ENCODE data around the gene SRGN. TPM values are rescaled to one million over a fixed set of nuclear protein-coding genes. Genes with fewer than 3 reads are reported as not detected.
A peak's percentile ranks its signal among the peaks of the same experiment; 100 is the strongest.

SRGN gene
- total RNA-seq, 6 experiments from 2014 or later = 128 to 471 (median 424) TPM

- Mint-ChIP-seq H3K4me1 (ENCODE audit: low read depth) (peaks cover 59% of the 10 kb centered on the region), H3K27me3 (ENCODE audit: insufficient read depth) (peaks cover 9% of the 10 kb centered on the region; the same call in 1 of the 2 replicates), H3K36me3 (ENCODE audit: low read depth) (peaks cover 4% of the 10 kb centered on the region; the same call in 1 of the 2 replicates), H3K9me3 (no peaks in the 10 kb centered on the region), H3K27ac (peak overlapping the region; percentile 93), H3K4me3 (no peak overlapping the region)
- no peak for DNase-seq
- TF ChIP-seq CTCF (IDR thresholded peaks at IDR 0.05) = no peak
Measured at GRCh38 chr10:69062901-69063300, 25.0 kb upstream of the SRGN start.

GRCh38 chr10:69064762-69065328 lies 23.1 kb upstream of the SRGN start:
- Mint-ChIP-seq H3K4me1 (ENCODE audit: low read depth) (peaks cover 52% of the 10 kb centered on the region), H3K36me3 (ENCODE audit: low read depth) (peaks cover 4% of the 10 kb centered on the region; the same call in 1 of the 2 replicates), H3K27ac (peak overlapping the region; percentile 96; the same call in 1 of the 2 replicates), H3K9me3 (no peaks in the 10 kb centered on the region), H3K27me3 (ENCODE audit: insufficient read depth) (peaks cover 9% of the 10 kb centered on the region; the same call in 1 of the 2 replicates), H3K4me3 (no peak overlapping the region)
- TF ChIP-seq CTCF (IDR thresholded peaks at IDR 0.05) = no peak
- no peak for DNase-seq

- Mint-ChIP-seq H3K36me3 (ENCODE audit: low read depth) (peaks cover 4% of the 10 kb centered on the region; the same call in 1 of the 2 replicates), H3K9me3 (no peaks in the 10 kb centered on the region), H3K27me3 (ENCODE audit: insufficient read depth) (peaks cover 9% of the 10 kb centered on the region; the same call in 1 of the 2 replicates), H3K4me1 (ENCODE audit: low read depth) (peaks cover 52% of the 10 kb centered on the region), H3K4me3 (peak overlapping the region; percentile 48; the same call in 1 of the 2 replicates), H3K27ac (peak overlapping the region; percentile 96)
- TF ChIP-seq CTCF (IDR thresholded peaks at IDR 0.05) = no peak
- peak; percentile 42 for DNase-seq
Measured at GRCh38 chr10:69065406-69066361, 22.2 kb upstream of the SRGN start.

GRCh38 chr10:69067189-69067588 lies 20.7 kb upstream of the SRGN start:
- no peak for TF ChIP-seq CTCF (IDR thresholded peaks at IDR 0.05)
- peaks cover 4% of the 10 kb centered on the region; the same call in 1 of the 2 replicates for H3K36me3 Mint-ChIP-seq (ENCODE audit: low read depth)
- no peak overlapping the region for H3K27ac Mint-ChIP-seq
- no peak overlapping the region for H3K4me3 Mint-ChIP-seq
- H3K4me1 Mint-ChIP-seq (ENCODE audit: low read depth) = peaks cover 36% of the 10 kb centered on the region
- H3K27me3 Mint-ChIP-seq (ENCODE audit: insufficient read depth) = peaks cover 9% of the 10 kb centered on the region; the same call in 1 of the 2 replicates
- no peak for DNase-seq
- H3K9me3 Mint-ChIP-seq = no peaks in the 10 kb centered on the region

GRCh38 chr10:69068549-69068948 lies 19.4 kb upstream of the SRGN start:
- DNase-seq = no peak
- no peak overlapping the region for H3K27ac Mint-ChIP-seq
- no peak for TF ChIP-seq CTCF (IDR thresholded peaks at IDR 0.05)
- H3K4me1 Mint-ChIP-seq (ENCODE audit: low read depth) = peaks cover 30% of the 10 kb centered on the region
- no peaks in the 10 kb centered on the region for H3K9me3 Mint-ChIP-seq
- peaks cover 4% of the 10 kb centered on the region; the same call in 1 of the 2 replicates for H3K36me3 Mint-ChIP-seq (ENCODE audit: low read depth)
- H3K27me3 Mint-ChIP-seq (ENCODE audit: insufficient read depth) = peaks cover 9% of the 10 kb centered on the region; the same call in 1 of the 2 replicates
- no peak overlapping the region for H3K4me3 Mint-ChIP-seq
